ENCODE measurements around the gene MYMK. TPM values are rescaled to one million over a fixed set of nuclear protein-coding genes. Genes with fewer than 3 reads are reported as not detected.

MYMK gene
- total RNA-seq, 1 donor from 2014 or later = not detected

DNA sequence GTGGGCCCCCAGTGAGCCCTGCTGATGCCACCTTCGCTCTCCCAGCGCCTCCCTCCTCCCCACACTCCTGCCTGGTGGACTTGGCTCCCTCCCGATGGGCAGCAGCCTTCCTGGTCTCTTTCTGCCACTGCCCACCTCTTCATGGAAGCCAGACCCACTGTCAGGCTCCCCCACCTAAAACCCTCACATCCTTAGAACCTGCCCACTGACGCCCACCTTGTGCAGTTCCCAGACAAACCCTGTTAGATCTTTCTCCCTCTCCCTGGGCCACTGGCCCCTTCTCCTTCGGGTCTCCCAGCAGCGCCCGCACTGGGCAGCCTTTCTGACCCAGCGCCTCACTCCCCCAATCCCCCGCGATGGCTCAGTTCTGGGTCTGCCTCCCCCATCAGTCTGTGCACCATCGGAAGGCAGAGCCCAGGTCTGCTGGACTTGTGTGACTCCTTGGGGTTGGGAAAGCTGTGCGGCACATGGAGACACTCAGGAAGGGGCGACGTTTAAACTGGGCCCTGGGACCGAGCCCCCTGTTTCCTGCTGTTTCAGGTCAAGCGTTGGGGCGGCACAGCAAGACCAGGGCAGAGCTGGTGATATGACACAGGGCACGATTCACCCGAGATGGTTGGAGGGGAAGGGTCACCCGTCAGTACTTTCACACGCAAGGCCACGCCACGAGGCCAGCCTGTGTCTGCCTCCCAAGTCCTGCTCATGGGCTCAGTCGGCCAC, 17.4 kb downstream of the MYMK start:
- H3K4me3 ChIP-seq = no peak overlapping the region
- H3K9me3 ChIP-seq = peaks cover 2% of the 10 kb centered on the region
- ATAC-seq (no peak), DNase-seq (no peak)
- no peaks in the 10 kb centered on the region for H3K27me3 ChIP-seq
- H3K36me3 ChIP-seq = no peaks in the 10 kb centered on the region
- intact Hi-C loops (cut with DNase I) = no loop called here
- TF ChIP-seq, protein P1, sequence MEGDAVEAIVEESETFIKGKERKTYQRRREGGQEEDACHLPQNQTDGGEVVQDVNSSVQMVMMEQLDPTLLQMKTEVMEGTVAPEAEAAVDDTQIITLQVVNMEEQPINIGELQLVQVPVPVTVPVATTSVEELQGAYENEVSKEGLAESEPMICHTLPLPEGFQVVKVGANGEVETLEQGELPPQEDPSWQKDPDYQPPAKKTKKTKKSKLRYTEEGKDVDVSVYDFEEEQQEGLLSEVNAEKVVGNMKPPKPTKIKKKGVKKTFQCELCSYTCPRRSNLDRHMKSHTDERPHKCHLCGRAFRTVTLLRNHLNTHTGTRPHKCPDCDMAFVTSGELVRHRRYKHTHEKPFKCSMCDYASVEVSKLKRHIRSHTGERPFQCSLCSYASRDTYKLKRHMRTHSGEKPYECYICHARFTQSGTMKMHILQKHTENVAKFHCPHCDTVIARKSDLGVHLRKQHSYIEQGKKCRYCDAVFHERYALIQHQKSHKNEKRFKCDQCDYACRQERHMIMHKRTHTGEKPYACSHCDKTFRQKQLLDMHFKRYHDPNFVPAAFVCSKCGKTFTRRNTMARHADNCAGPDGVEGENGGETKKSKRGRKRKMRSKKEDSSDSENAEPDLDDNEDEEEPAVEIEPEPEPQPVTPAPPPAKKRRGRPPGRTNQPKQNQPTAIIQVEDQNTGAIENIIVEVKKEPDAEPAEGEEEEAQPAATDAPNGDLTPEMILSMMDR (IDR thresholded peaks at IDR 0.05) = no peak
- H3K27ac ChIP-seq = peak overlapping the region; percentile 32
- peaks cover 15% of the 10 kb centered on the region for H3K4me1 ChIP-seq

DNA sequence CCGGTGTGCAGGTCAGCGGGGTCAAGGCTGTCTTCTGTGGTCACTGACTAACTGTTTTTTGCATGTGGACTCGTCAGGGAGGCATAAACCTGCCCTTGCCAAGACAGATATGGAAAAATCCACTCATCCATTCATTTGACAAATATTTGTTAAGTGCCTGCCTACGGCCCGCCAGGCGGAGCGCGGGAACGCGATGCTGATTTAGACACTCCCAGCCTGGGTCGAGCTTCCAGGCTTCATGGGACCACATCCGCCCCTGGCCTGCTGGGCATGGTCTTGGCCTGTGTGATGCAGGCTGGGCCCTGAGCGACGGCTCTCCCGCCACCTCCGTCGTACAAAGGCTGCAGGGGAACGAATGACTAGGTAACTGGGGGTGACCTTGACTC, 18.1 kb downstream of the MYMK start:
- H3K4me1 ChIP-seq = peaks cover 15% of the 10 kb centered on the region
- DNase-seq (no peak), ATAC-seq (peak; percentile 57)
- peaks cover 3% of the 10 kb centered on the region for H3K9me3 ChIP-seq
- TF ChIP-seq, protein P1 (IDR thresholded peaks at IDR 0.05) = no peak
- no peaks in the 10 kb centered on the region for H3K36me3 ChIP-seq
- H3K4me3 ChIP-seq = no peak overlapping the region
- intact Hi-C loops (cut with DNase I) = no loop called here
- H3K27me3 ChIP-seq = no peaks in the 10 kb centered on the region
- peak overlapping the region; percentile 55 for H3K27ac ChIP-seq

DNA sequence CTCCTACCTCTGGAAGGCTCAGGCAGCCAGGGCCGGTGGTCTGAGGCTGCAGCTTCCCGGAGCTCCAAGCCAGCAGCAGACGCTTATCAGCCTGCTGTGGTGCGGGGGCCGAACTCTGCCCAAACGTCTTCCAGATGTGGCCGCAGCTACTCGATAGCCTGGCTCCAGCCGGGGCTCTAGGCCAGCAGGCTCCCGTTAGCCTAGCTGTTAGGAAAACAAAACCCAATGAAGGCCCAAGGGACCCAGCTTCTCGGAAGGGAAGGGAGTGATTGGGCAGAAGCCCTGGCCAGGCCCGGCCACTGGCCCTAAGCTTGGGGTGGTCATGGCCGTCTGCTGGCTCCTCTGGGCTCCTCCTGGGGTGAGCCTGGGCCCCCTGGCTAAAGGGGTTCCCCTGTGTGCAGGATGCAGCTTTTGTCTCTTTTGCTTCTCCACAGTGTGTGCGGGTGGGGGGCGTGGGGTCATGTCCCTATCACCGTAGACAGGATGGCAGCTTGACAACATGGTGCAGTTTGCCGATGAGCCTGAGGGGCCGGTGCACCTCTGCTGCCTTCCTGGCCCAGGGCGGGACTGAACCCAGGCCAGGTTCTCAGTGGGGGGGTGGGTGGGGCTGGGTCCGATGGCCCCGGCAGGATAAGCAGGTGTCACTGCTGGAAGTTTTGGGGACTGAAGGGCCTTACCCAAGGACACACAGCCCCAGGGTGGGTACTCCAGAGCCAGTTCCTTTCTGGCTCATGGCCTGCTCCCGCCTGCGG, 18.7 kb downstream of the MYMK start:
- intact Hi-C loops (cut with DNase I) = no loop called here
- H3K27me3 ChIP-seq = no peaks in the 10 kb centered on the region
- ATAC-seq (no peak), DNase-seq (no peak)
- peaks cover 3% of the 10 kb centered on the region for H3K9me3 ChIP-seq
- H3K36me3 ChIP-seq = no peaks in the 10 kb centered on the region
- no peak overlapping the region for H3K4me3 ChIP-seq
- TF ChIP-seq, protein P1 (IDR thresholded peaks at IDR 0.05) = no peak
- H3K27ac ChIP-seq = peak overlapping the region; percentile 55
- H3K4me1 ChIP-seq = peaks cover 15% of the 10 kb centered on the region

DNA sequence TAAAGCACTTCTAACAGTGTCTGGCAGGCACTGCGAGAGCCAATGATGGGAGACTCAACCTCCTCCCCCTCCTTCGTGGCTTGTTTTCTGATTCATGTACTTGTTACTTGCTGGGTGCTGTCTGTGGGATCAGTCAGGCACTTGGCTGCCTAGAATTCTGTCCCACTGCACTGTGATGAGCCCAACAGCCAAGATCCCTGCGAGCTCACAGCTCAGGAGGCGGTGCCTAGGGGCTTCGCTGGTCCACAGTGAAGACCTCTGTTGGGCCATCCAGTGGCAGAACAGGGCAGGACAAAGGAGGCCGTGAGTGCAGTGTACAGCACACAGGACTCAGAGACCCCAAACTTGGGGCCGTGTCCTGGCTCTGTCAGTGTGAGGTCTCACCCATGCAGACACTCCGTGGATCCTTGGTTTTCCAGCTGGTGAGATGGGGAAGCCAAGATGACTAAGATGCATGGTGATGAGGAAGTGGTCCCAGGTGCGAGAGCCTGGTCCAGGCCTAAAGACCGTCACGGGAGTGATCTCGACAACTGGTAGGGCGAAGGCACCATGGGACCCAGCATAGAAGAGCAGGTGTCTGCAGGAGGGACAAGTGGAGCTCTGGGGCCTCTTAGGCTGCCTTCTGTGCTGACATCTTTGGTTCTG, 19.5 kb downstream of the MYMK start:
- intact Hi-C loops (cut with DNase I) = no loop called here
- no peaks in the 10 kb centered on the region for H3K27me3 ChIP-seq
- H3K36me3 ChIP-seq = no peaks in the 10 kb centered on the region
- peak overlapping the region; percentile 55 for H3K27ac ChIP-seq
- no peak for DNase-seq
- peaks cover 15% of the 10 kb centered on the region for H3K4me1 ChIP-seq
- TF ChIP-seq, protein P1 (IDR thresholded peaks at IDR 0.05) = no peak
- H3K9me3 ChIP-seq = peaks cover 3% of the 10 kb centered on the region
- no peak overlapping the region for H3K4me3 ChIP-seq
- ATAC-seq = no peak

DNA sequence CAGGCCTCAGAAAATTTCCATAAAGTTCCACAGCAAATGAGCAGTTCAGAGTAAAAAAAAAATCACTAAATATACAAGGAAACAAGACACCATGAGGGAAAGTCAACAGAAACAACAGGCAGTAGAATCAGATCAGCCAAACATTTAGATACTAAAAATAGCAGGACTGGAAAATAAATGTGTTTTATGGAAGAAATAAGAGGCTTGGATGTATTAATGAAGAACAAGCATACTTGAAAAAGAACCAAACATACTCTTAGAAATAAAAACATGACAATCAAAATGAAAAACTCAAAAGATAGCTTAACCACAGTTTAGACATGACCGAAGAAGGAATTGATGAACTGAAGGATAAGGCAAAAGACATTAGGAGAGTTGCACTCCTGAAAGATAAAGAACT, 22.6 kb downstream of the MYMK start:
- Histone ChIP-seq H3K27ac (no peak overlapping the region), H3K36me3 (no peaks in the 10 kb centered on the region), H3K4me1 (peaks cover 12% of the 10 kb centered on the region), H3K9me3 (peaks cover 3% of the 10 kb centered on the region), H3K4me3 (no peak overlapping the region), H3K27me3 (no peaks in the 10 kb centered on the region)
- intact Hi-C loops (cut with DNase I) = no loop called here
- DNase-seq (no peak), ATAC-seq (no peak)
- TF ChIP-seq, protein P1 (IDR thresholded peaks at IDR 0.05) = no peak
